Nephron progenitor cell (in vitro differentiated cells): ENCODE data around the gene PACS2.

ENCODE experiments used
- DNase-seq: peaks from one replicate; pipeline ENCODE4 v3.0.0; 2021
- H3K27ac Mint-ChIP-seq: 2 replicates; pipeline ENCODE4 v1.8.0; 2021; ENCODE audit warnings: mild to moderate bottlenecking, moderate library complexity, mixed read lengths
- H3K27me3 Mint-ChIP-seq: 2 replicates; pipeline ENCODE4 v1.8.0; 2021; ENCODE audit warnings: mild to moderate bottlenecking, low read depth, mixed read lengths; ENCODE audit not compliant: poor library complexity
- H3K36me3 Mint-ChIP-seq: 2 replicates; pipeline ENCODE4 v1.8.0; 2021; ENCODE audit warnings: low read depth, mixed read lengths
- H3K4me1 Mint-ChIP-seq: 2 replicates; pipeline ENCODE4 v1.8.0; 2021; ENCODE audit warnings: mixed read lengths
- H3K4me3 Mint-ChIP-seq: 2 replicates; pipeline ENCODE4 v1.8.0; 2021; ENCODE audit warnings: mild to moderate bottlenecking, moderate library complexity, mixed read lengths
- H3K9me3 Mint-ChIP-seq: 2 replicates; pipeline ENCODE4 v1.8.0; 2021; ENCODE audit warnings: mild to moderate bottlenecking, moderate library complexity, mixed read lengths
- CTCF ChIP-seq: fragments of 200-600 bp; sonication (generic); IDR thresholded peaks from 2 replicates; pipeline ENCODE4 v1.5.0; 2021; ENCODE audit warnings: antibody characterized with exemption

PACS2 gene

GRCh38 chr14:105378199-105378598 is 63.7 kb downstream of the PACS2 start:
- Mint-ChIP-seq H3K27me3 (peaks cover 9% of the 10 kb centered on the region), H3K27ac (no peak overlapping the region), H3K36me3 (peaks cover 14% of the 10 kb centered on the region), H3K4me1 (no peaks in the 10 kb centered on the region), H3K4me3 (no peak overlapping the region), H3K9me3 (peaks cover 10% of the 10 kb centered on the region)
- no peak for TF ChIP-seq CTCF
- DNase-seq = no peak

GRCh38 chr14:105378873-105379685 is 64.5 kb downstream of the PACS2 start:
- no peak for TF ChIP-seq CTCF
- Mint-ChIP-seq H3K27me3 (peaks cover 5% of the 10 kb centered on the region), H3K36me3 (peaks cover 12% of the 10 kb centered on the region), H3K9me3 (peaks cover 2% of the 10 kb centered on the region), H3K4me1 (no peaks in the 10 kb centered on the region), H3K27ac (peak overlapping the region; percentile 77), H3K4me3 (no peak overlapping the region)
- DNase-seq = peak; percentile 26

- H3K27ac Mint-ChIP-seq = no peak overlapping the region
- H3K4me3 Mint-ChIP-seq = no peak overlapping the region
Measured at GRCh38 chr14:105379946-105380345, 65.4 kb downstream of the PACS2 start.

GRCh38 chr14:105380756-105381155 is 66.2 kb downstream of the PACS2 start:
- H3K27ac Mint-ChIP-seq = no peak overlapping the region
- no peak overlapping the region for H3K4me3 Mint-ChIP-seq
- H3K9me3 Mint-ChIP-seq = no peaks in the 10 kb centered on the region
- no peaks in the 10 kb centered on the region for H3K27me3 Mint-ChIP-seq
- TF ChIP-seq CTCF = no peak
- no peak for DNase-seq
- peaks cover 5% of the 10 kb centered on the region for H3K36me3 Mint-ChIP-seq
- no peaks in the 10 kb centered on the region for H3K4me1 Mint-ChIP-seq

More at GRCh38 chr14:105379946-105380345, 65.4 kb downstream of the PACS2 start:
- peaks cover 5% of the 10 kb centered on the region for H3K27me3 Mint-ChIP-seq
- DNase-seq = no peak
- H3K9me3 Mint-ChIP-seq = no peaks in the 10 kb centered on the region
- peaks cover 5% of the 10 kb centered on the region for H3K36me3 Mint-ChIP-seq
- H3K4me1 Mint-ChIP-seq = no peaks in the 10 kb centered on the region
- TF ChIP-seq CTCF = no peak

GRCh38 chr14:105381446-105382342 is 67.1 kb downstream of the PACS2 start:
- DNase-seq = no peak
- H3K36me3 Mint-ChIP-seq = peaks cover 5% of the 10 kb centered on the region
- H3K9me3 Mint-ChIP-seq = no peaks in the 10 kb centered on the region
- H3K4me3 Mint-ChIP-seq = no peak overlapping the region
- no peaks in the 10 kb centered on the region for H3K4me1 Mint-ChIP-seq
- no peak overlapping the region for H3K27ac Mint-ChIP-seq
- TF ChIP-seq CTCF = no peak
- no peaks in the 10 kb centered on the region for H3K27me3 Mint-ChIP-seq
